Liver (tissue), 3 donors: ENCODE results near the gene PTTG1IP.

Experiments used
- GABPA ChIP-seq, 2 donors: IDR thresholded peaks in 1 of 2; conservative IDR thresholded peaks in 1 of 2; 2 replicates each; pipeline ENCODE4 v1.6.1; 2016; ENCODE audit warnings: antibody characterized with exemption in 2 of 2, mild to moderate bottlenecking in 1 of 2, moderate library complexity in 1 of 2
- TF ChIP-seq, protein P1 (sequence below): fragments of 150-350 bp; IDR thresholded peaks from 2 replicates; pipeline ENCODE4 v1.5.1; 2017; ENCODE audit warnings: improper control_type of control experiment, low read depth, low read length; ENCODE audit not compliant: missing input control
- TF ChIP-seq, protein P2 (sequence below): IDR thresholded peaks from 2 replicates; pipeline ENCODE4 v1.6.1; 2016; ENCODE audit warnings: antibody characterized with exemption, mild to moderate bottlenecking
- TF ChIP-seq, protein P3 (sequence below): IDR thresholded peaks from 2 replicates; pipeline ENCODE4 v1.6.1; 2016; ENCODE audit warnings: antibody characterized with exemption
- donor health status: healthy.
- donor health status: healthy.

DNA sequence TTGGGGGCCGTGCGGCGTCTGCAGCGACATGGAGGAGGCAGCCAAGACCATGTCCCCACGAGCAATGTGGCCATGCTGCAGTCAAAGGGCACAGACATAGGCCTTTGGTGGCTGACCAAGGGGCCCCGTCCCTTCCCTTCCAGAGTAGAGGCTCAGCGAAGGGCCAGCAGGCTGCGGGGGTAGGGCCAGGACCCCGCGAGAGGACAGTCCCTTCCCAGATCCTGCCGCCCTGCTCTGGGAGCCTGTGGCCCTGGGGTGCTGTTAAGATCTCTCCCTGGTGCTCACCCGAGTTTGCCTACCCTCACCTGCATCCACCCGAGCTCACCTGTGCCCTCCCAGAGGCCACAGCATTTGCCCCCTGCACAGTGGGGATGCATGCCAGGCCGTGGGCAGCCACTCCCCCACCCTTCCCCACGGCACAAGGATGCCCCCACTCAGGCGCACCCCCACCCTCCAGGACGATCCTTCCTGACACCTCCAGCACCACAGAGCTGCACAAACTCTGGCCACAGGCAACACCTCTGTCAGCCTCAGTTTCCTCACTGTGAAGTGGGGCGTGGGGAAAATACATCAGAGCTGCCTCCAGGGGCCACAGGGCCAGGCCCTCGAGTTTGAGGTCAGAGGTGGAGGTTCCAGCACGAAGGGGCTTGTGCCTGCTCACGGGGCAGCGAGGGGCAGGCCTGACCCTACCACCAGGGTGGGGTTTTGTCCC is 31.7 kb upstream of the PTTG1IP start:
- TF ChIP-seq GABPA (IDR thresholded peaks at IDR 0.05 in 1 of 2, conservative IDR thresholded peaks at IDR 0.05 in 1 of 2): no peak
- TF ChIP-seq, protein P1, sequence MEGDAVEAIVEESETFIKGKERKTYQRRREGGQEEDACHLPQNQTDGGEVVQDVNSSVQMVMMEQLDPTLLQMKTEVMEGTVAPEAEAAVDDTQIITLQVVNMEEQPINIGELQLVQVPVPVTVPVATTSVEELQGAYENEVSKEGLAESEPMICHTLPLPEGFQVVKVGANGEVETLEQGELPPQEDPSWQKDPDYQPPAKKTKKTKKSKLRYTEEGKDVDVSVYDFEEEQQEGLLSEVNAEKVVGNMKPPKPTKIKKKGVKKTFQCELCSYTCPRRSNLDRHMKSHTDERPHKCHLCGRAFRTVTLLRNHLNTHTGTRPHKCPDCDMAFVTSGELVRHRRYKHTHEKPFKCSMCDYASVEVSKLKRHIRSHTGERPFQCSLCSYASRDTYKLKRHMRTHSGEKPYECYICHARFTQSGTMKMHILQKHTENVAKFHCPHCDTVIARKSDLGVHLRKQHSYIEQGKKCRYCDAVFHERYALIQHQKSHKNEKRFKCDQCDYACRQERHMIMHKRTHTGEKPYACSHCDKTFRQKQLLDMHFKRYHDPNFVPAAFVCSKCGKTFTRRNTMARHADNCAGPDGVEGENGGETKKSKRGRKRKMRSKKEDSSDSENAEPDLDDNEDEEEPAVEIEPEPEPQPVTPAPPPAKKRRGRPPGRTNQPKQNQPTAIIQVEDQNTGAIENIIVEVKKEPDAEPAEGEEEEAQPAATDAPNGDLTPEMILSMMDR: no peak
- TF ChIP-seq, protein P2, sequence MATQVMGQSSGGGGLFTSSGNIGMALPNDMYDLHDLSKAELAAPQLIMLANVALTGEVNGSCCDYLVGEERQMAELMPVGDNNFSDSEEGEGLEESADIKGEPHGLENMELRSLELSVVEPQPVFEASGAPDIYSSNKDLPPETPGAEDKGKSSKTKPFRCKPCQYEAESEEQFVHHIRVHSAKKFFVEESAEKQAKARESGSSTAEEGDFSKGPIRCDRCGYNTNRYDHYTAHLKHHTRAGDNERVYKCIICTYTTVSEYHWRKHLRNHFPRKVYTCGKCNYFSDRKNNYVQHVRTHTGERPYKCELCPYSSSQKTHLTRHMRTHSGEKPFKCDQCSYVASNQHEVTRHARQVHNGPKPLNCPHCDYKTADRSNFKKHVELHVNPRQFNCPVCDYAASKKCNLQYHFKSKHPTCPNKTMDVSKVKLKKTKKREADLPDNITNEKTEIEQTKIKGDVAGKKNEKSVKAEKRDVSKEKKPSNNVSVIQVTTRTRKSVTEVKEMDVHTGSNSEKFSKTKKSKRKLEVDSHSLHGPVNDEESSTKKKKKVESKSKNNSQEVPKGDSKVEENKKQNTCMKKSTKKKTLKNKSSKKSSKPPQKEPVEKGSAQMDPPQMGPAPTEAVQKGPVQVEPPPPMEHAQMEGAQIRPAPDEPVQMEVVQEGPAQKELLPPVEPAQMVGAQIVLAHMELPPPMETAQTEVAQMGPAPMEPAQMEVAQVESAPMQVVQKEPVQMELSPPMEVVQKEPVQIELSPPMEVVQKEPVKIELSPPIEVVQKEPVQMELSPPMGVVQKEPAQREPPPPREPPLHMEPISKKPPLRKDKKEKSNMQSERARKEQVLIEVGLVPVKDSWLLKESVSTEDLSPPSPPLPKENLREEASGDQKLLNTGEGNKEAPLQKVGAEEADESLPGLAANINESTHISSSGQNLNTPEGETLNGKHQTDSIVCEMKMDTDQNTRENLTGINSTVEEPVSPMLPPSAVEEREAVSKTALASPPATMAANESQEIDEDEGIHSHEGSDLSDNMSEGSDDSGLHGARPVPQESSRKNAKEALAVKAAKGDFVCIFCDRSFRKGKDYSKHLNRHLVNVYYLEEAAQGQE: no peak
- TF ChIP-seq, protein P3, sequence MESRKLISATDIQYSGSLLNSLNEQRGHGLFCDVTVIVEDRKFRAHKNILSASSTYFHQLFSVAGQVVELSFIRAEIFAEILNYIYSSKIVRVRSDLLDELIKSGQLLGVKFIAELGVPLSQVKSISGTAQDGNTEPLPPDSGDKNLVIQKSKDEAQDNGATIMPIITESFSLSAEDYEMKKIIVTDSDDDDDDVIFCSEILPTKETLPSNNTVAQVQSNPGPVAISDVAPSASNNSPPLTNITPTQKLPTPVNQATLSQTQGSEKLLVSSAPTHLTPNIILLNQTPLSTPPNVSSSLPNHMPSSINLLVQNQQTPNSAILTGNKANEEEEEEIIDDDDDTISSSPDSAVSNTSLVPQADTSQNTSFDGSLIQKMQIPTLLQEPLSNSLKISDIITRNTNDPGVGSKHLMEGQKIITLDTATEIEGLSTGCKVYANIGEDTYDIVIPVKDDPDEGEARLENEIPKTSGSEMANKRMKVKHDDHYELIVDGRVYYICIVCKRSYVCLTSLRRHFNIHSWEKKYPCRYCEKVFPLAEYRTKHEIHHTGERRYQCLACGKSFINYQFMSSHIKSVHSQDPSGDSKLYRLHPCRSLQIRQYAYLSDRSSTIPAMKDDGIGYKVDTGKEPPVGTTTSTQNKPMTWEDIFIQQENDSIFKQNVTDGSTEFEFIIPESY: no peak
